GM10248 (cell line): Measurements from ENCODE around the gene PABPN1.
A peak's percentile ranks its signal among the peaks of the same experiment; 100 is the strongest.
"Not testable (repeated sequence)": the region's sequence is repeated elsewhere in the genome, so short reads cannot be mapped to it uniquely, and the experiment has no call there.

Experiments
- CTCF ChIA-PET: fragments of 300-600 bp; sonication (Branson Sonifier 250); formaldehyde crosslinking; extraction: SDS; loops from one replicate; lab custom pipeline; 2021; ENCODE audit warnings: antibody characterized with exemption; lab: Yijun Ruan, JAX
- POLR2A ChIA-PET: fragments of 350-650 bp; sonication (Branson Sonifier 250); formaldehyde crosslinking; extraction: SDS; loops from one replicate; lab custom pipeline; 2020; ENCODE audit warnings: antibody characterized with exemption; lab: Yijun Ruan, JAX
- DNase-seq: peaks from one replicate; pipeline ENCODE4 v3.0.0; 2012; ENCODE audit errors: extremely low spot score
- TF ChIP-seq, protein P1 (sequence below): IDR thresholded peaks from 2 replicates; pipeline ENCODE4 v1.5.1; 2012; ENCODE audit warnings: mild to moderate bottlenecking, low read depth; ENCODE audit errors: extremely low read depth, missing control alignments, control extremely low read depth

PABPN1 gene, protein sequence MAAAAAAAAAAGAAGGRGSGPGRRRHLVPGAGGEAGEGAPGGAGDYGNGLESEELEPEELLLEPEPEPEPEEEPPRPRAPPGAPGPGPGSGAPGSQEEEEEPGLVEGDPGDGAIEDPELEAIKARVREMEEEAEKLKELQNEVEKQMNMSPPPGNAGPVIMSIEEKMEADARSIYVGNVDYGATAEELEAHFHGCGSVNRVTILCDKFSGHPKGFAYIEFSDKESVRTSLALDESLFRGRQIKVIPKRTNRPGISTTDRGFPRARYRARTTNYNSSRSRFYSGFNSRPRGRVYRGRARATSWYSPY

DNA sequence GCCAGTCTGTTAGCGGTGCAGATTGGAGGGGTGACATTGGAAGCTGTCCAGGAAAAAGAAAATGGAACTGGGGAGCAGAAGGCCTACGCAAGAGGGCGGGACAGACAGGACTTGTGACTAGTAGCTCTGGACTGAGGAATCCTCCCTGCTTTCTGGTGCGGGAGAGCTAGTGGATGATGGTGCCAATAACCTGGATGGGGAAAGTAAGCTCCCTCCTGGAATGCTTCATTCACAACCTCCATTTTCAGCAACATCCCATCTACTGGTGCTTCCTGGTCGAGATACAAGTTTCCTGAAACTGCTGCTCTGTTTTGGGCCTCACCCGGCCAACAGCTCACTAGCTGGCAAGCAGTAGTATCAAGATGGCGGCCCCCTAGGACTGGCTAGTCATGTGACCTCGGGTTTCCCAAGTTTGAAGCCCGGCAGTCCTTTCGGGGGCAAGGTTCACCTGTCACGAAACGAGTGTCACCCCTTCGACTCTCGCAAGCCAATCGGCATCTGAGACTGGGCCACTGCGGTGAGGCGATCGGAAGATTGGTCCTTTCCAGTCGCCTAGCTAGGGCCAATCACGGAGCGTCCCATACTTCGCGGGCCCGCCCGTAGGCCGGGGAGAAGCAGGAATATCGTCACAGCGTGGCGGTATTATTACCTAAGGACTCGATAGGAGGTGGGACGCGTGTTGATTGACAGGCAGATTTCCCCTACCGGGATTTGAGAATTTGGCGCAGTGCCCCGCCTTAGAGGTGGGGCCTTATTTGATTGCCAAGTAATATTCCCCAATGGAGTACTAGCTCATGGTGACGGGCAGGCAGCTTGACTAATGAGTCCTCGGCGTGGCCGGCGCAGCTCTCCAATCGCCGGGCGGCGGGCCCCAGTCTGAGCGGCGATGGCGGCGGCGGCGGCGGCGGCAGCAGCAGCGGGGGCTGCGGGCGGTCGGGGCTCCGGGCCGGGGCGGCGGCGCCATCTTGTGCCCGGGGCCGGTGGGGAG lies at the start of gene PABPN1:
TSS of gene PABPN1 (plus strand) at position 874 of the 988 bp plus-strand sequence. CDS start at position 887, 13 bp downstream.
- DNase-seq: peak; percentile 96
- CTCF ChIA-PET: interaction anchor here (0.8 to 8.0 kb wide), 20 partner anchors 8 to 263 kb away, joined by 3 to 136 read pairs (median 4); partner anchors contain the start of genes ACIN1, BCL2L2, C14orf119 and HOMEZ
- TF ChIP-seq, protein P1, sequence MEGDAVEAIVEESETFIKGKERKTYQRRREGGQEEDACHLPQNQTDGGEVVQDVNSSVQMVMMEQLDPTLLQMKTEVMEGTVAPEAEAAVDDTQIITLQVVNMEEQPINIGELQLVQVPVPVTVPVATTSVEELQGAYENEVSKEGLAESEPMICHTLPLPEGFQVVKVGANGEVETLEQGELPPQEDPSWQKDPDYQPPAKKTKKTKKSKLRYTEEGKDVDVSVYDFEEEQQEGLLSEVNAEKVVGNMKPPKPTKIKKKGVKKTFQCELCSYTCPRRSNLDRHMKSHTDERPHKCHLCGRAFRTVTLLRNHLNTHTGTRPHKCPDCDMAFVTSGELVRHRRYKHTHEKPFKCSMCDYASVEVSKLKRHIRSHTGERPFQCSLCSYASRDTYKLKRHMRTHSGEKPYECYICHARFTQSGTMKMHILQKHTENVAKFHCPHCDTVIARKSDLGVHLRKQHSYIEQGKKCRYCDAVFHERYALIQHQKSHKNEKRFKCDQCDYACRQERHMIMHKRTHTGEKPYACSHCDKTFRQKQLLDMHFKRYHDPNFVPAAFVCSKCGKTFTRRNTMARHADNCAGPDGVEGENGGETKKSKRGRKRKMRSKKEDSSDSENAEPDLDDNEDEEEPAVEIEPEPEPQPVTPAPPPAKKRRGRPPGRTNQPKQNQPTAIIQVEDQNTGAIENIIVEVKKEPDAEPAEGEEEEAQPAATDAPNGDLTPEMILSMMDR: no peak
- POLR2A ChIA-PET: interaction anchor here (0.8 to 2.5 kb wide), 9 partner anchors 10 to 226 kb away, joined by 3 to 26 read pairs (median 4); partner anchors contain the start of genes ACIN1, BCL2L2, C14orf119 and HOMEZ

DNA sequence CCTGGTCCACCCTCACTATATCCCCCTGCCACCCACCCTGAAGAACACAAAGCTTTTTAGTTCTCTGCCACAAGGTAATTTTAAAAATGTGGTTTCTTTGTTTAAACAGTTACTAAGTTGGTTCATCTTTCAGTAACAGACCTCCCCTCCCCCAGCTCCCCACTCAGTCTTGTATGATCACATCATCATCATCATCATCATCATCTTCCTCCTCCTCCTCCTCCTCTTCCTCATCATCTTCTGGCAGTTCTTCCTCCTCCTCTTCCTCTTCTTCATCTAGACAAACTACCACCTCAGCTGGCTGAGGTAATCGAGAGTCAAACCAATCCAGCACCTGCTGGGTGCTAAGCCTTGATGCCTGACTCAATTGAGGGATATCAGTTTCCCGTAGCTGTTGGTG lies 45.8 kb upstream of the PABPN1 start:
- TF ChIP-seq, protein P1: no peak
- ChIA-PET POLR2A (no interaction called here), CTCF (interaction anchor here (0.9 to 2.0 kb wide), 6 partner anchors 8 to 107 kb away, joined by 3 to 6 read pairs (median 3); partner anchors contain the start of gene HOMEZ)
- no peak for DNase-seq

DNA sequence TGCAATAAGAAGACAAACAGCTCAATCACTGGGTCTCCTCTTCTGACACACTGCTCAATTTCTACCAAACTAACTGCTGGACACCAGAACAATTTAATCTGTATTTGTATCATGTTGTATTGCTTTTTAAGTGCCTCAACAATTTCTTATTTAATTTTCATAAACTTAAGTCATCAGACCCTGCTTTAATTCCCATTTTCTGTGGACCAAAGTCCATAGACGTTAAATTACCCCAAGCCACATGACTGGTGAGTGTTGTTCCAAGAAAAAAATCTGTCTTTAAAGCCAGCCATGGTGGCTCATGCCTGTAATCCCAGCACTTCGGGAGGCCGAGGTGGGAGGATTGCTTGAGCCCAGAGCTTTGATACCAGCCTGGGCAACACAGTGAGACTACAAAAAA lies 44.1 kb upstream of the PABPN1 start:
- no peak for DNase-seq
- ChIA-PET POLR2A (no interaction called here), CTCF (interaction anchor here (0.7 to 1.5 kb wide), 7 partner anchors 10 to 282 kb away, joined by 3 to 6 read pairs (median 3); no protein-coding TSS in a partner anchor)
- TF ChIP-seq, protein P1: no peak

DNA sequence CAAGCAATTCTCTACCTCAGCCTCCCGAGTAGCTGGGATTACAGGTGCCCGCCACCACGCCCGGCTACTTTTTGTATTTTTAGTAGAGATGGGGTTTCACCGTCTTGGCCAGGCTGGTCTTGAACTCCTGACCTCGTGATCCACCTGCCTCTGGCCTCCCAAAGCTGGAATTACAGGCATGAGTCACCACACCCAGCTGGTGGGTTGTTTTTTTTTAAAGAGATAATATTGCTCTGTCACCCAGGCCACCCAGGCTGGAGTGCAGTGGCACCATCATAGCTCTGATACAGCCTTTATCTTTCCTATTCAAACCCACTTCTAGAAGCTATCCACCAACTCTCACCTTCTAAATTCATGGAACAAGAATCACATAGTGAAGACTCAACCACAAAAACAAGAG lies 43.3 kb upstream of the PABPN1 start:
- POLR2A ChIA-PET, DNase-seq: not testable (repeated sequence)
- CTCF ChIA-PET: interaction anchor here (1.0 to 1.5 kb wide), 5 partner anchors 9 to 220 kb away, joined by 3 to 4 read pairs (median 3); no protein-coding TSS in a partner anchor

DNA sequence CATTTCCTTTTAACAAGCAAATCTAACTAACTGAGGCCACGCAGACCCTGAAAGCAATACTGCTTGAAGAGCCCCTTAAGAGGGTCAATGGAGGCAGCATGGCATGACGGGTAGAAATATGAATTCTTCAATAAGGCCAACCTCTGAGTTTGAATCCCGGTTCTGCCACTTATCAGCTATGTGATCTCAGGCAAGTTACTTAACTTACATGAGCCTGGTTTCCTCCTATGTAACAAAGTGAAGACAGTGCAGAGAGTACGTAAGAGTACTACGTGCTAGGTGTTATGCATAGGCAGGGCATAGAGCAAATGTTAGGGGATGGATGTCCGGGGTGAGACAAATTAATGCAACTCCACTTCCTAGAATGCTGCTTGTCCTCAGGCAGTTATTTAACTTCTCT lies 40.0 kb upstream of the PABPN1 start:
- POLR2A ChIA-PET: no interaction called here

More for the DNA sequence above, 40.0 kb upstream of the PABPN1 start:
- no peak for DNase-seq
- CTCF ChIA-PET: interaction anchor here (1.9 to 2.5 kb wide), 4 partner anchors 13 to 161 kb away, joined by 5 to 8 read pairs (median 6); no protein-coding TSS in a partner anchor
- TF ChIP-seq, protein P1: no peak
